HG02981 (cell line): ENCODE results near the gene SDC3.

Experiments
- ATAC-seq: cut with Tn5 transposase; IDR thresholded peaks from one replicate; pipeline ENCODE4 v1.9.1; 2021; ENCODE audit warnings: mild to moderate bottlenecking, moderate library complexity; ENCODE audit not compliant: unreplicated experiment

SDC3 gene

GRCh38 chr1:30905403-30905802 lies 3.2 kb downstream of the SDC3 start:
- ATAC-seq, result no peak

- ATAC-seq, result no peak
These were observed 3.6 kb downstream of the SDC3 start for GRCh38 chr1:30904962-30905335.

DNA sequence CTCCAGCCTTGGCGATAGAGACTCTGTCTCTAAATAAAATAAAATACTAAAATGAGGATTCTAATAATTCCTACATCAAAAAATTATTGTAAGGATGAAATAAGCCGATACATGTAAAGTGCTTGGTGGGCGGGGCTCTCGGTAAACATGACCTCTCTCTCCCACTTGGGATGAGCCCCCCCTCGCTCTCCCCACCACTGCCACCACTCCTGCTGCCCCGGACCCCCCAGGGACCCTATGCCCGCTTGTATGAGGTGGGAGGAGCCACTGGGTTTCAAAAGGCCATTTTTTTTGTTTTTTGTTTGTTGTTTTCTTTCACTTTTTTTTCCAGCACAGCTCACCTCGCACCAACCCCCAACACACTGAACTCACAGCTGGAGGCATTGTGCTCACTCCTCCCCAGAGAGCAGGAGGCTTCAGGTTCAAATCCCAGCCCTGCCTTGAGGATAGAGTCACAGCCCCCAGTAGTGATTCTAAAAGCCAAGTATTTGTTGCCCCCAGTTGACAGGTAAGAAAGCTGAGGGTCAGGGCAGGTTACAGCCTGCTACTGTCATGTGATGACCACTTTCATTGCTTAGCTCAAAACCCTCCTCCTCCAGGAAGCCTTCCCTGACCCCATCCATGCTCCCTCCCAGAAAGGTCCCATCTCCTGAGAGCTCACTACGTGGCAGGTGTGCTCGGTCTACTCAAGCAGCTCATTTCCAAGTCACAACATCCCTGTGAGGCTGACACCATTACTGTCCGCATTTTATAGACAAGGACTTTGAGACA lies 4.2 kb downstream of the SDC3 start:
- no peak for ATAC-seq

GRCh38 chr1:30903343-30904034 lies 5.1 kb downstream of the SDC3 start:
- ATAC-seq, result no peak

DNA sequence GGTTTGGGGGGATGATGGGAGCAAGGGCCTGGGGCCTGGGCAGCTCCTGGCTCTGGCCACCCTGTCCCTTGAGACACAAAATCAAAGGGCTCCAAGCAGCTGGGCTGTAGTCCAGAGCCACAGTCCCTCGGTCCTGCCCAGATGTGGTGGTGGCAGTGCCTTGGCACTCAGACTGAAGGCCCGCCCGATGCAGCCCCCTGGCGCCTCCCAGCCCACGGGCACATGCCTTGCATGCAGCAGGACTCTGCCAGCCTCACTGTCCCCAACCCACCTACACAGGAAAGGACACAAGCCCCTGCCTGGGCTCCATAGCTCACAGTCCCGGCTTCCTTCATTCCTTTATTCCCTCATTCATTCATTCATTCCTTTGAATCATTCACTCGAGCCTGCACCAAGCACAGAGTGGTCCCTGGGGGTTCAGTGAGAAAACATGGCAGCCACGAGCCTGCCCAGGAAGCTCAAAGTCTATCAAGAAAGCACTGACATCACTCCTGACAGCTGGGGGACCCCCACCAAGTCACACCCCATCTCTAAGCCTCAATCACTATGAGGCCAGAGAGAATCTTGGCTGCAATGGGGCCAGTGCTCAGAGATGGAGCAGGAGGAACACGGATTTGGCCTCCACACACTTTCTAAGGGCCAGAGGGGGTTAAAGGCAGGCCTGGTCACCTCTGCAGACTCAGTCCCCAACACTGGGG lies 5.8 kb downstream of the SDC3 start:
- ATAC-seq, result no peak

DNA sequence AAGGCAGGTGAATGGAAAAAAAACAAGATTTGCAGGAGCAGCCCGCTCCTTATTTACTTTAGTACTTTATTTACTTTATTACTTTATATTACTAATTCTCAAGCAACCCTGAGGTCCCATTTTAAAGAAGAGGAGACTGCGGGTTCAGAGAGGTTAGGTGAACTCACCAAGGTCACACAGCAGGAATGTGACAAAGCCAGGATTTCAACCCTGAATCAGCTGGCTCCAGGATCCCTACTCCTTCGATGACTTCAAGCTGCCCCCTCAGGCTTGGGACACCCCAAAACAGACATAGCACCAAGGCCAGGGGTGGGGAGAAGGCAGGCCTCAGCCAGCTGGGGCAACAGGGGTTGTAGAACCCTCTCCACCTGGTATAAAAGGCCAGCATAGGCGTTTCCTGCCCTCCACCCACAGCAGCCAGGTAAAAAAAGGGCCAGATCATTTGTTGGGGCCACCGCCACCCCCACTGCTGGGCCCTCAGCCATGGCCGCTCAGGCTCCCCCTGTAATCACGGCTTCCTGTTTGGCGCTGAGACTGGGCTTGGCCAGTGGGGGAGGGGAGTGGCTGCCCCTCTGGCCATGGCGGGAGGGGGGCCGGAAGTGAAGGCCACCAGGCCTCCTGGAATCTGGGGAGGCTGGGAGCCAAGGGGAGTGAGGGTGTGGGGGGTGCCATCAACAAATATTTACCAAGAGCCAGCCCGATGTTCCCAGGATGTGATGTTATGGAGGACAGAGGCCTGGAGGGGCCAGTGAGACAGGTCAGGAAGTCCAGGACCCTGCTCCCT lies 6.6 kb downstream of the SDC3 start:
- no peak for ATAC-seq

- ATAC-seq, result no peak
These were observed 7.5 kb downstream of the SDC3 start for GRCh38 chr1:30900931-30901560.

GRCh38 chr1:30900486-30900885 lies 8.1 kb downstream of the SDC3 start:
- ATAC-seq, result no peak

DNA sequence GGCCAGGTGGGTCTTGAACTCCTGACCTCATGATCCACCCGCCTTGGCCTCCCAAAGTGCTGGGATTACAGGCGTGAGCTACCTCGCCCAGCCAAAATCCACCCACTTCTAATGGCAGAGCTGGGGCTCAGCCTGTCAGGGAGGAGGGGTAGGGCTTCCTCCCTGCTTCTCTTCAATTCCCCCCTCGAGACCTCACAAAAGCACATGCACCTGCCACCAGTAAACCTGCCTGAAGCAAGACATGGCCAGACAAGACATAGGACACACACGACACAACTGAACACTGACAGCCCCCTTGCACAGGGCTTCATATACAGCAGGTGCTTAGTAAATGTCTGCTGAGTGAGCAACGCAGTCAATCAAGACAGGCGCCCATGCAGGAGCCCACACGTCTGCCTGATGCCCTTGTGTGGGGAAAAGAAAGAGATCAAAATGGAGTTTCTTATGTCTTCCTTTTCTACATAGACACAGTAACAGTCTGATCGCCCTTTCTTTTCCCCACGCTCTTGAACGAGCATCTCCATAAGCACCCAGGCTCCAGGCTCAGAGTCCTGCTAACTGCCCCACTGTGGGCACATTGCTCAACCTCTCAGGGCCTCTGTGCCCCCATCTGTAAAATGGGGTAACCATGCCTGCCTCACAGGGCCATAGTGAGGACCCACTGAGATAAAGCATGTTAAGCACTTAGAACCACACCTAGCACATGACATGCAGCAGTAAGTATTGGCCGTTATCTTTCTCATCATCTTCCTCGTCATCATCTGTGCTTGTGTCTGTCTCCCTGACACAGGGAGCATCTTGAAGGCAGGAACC lies 8.8 kb downstream of the SDC3 start:
- no peak for ATAC-seq

DNA sequence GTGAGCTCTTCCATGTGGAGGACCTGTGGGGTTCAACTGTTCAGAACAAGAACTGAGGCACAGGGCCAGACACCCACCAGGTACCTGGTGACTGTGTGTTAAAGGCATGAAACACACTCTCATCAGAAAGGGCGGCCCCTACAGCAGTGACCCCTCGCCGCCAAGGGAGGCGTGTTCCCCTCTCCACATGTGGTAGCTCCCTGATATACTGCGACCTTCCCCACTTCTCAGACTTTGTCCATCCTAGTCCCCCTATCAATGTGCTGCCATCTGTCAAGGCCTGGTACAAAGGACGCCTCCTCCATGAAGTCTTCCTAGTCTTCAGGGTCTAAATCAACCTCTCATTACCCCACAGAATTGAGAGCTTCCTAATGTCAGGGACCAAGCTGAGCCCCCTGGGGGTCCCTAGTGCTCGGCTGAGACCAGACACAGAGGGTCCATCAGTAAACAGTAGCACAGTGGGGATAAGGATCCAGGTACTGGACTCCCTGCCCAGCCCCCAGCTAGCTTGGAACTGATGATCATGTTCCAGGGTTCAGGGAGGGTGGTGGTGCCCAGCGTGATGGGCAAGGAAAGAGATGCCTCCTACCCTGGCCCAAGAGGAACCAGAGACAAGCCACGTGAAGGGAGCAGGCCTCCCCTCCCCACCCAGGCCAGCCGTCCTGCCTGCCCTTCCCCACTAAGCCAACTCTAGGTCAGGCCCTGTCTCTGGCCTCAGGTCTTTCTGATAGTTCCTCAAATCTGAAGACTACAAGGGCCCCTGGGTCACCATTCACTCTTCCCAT lies 10.3 kb downstream of the SDC3 start:
- no peak for ATAC-seq

DNA sequence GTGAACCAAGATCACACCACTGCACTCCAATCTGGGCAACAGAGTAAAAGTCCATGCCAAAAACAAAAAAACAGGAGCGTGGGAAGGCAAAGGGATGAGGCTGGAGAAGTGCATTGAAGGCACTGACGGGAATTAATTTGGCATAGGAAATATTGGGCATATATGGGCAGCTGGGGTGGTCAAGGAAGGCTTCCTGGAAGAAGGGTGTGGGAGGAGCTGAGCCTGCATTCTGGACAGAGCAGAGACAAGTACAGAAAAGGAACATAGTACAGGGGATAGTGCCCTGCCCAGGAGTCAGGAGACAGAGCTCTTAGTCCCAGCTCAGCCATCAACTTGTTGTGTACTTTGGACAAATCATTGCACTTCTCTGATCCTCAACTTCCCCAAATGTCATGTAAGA lies 11.7 kb downstream of the SDC3 start:
- ATAC-seq, result no peak

DNA sequence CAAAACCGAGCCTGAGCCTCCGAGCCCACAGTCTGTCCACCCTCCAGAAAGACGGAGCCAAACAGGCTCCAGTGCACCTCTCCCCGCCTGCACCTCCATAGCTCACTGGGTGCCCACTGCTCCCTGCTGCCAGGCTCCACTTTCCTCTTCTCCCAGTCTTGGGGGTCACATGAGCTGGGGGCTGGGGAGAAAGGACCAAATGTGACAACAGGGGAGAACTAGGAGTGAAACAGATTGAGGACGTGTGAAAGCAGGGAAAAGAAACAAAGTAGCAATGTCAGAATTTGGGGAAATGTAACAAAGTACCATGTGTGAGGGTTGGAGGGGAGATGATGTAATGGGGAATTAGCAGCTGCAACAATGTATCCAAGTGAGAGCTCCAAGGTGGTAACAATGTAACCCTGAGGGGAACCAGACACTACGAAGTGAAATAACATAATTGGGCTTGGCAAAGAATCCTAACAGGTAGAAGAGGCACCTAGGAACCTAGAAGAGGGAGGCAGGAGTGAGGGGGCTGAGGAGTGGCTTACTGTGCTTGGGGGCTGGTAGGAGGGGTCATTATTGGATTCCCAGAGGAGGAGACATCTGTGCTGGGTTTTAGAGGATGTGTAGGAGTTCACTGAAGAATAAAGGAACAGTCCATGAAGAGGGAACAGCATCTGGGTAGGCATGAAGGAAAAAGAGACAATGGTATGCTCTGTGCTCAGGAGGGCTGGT lies 12.5 kb downstream of the SDC3 start:
- ATAC-seq, result no peak

GRCh38 chr1:30895382-30895943 lies 13.1 kb downstream of the SDC3 start:
- no peak for ATAC-seq

DNA sequence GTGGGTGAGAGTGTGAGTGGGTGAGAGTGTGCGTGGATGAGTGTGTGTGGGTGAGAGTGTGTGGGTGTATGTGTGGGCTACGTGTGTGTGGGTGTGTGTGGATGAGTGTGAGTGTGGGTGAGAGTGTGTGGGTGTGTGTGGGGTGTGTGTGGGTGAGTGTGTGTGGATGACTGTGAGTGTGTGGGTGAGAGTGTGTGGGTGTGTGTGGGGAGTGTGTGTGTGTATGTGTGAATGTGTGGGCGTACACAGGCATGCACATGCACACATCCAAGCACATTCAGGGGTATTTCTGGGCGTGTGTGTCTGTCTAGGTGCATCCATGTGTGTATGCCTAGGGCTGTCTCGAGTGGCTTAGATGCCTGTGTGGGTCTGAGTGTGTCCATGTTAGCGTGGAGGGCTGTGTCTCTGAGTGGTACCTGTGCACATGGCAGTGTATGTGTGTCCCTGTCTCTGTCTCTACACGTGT lies 14.0 kb downstream of the SDC3 start:
- ATAC-seq, result no peak

- no peak for ATAC-seq
These were observed 14.6 kb downstream of the SDC3 start for GRCh38 chr1:30893776-30894507.

DNA sequence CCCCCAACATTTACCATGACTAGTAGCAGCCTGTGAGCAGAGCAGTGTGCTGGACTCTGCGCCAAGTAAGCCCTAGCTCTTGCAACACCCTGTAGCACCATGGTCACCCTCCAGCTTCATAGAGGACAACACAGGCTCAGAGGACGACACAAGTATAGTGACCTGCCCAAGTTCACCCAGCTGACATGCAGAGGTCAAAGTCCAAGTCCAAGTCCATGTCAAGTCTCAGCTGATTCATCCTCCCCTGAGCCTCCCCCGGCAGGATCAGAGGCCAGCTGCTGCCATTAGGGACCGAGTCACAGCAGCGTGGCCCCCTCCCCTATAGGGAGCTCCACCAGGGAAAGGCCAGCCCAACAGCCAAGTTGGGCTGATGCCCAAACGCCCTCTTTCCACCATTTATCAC lies 15.9 kb downstream of the SDC3 start:
- no peak for ATAC-seq

DNA sequence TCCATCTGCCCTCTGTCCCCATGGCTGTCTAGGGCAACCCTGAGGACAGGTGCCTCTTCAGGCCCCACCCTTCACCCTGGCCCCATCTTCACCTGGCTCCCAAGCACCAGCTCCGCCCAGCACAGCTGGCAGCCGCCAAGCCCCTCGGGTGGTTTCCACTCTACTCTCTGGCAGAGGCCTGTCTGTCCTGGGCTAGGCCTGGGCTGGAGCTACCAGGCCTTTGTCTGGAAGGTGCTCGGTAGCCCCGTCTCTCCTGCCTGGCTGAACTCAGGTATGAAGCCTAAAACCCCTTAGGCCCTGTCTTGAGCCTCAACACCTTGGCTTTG lies 17.4 kb downstream of the SDC3 start:
- ATAC-seq, result no peak
